Breast epithelium (tissue), 4 donors: ENCODE measurements around the gene KRABD2.

Experiments
- DNase-seq, 2 donors: peaks; one replicate each; pipeline ENCODE4 v3.0.0-alpha.2; 2019; ENCODE audit warnings: low spot score in 2 of 2
- H3K27ac ChIP-seq, 2 donors: fragments of 200-600 bp; sonication (generic) in 1 of 2; one replicate each; pipeline ENCODE4 v1.5.1; 2016 to 2019; ENCODE audit warnings: mild to moderate bottlenecking in 1 of 2
- H3K27me3 ChIP-seq, 2 donors: fragments of 200-600 bp; sonication (generic) in 1 of 2; one replicate each; pipeline versions ENCODE4 v1.5.1 to v1.6.0; 2017 to 2019; ENCODE audit warnings: control low read depth in 1 of 2, mild to moderate bottlenecking in 1 of 2
- H3K36me3 ChIP-seq: fragments of 200-600 bp; one replicate; pipeline ENCODE4 v1.5.1; 2019
- H3K4me1 ChIP-seq, 2 donors: fragments of 200-600 bp; sonication (generic); one replicate each; pipeline ENCODE4 v1.5.1; 2016 to 2019; ENCODE audit warnings: control low read depth in 1 of 2
- H3K4me3 ChIP-seq, 3 donors: fragments of 200-600 bp; sonication (generic); 1 replicate in 2 of 3; 2 replicates in 1 of 3; pipeline ENCODE4 v1.5.1; 2016 to 2019; ENCODE audit warnings: mild to moderate bottlenecking in 3 of 3, moderate library complexity in 2 of 3
- H3K9me3 ChIP-seq, 2 donors: fragments of 200-600 bp; sonication (generic) in 1 of 2; one replicate each; pipeline ENCODE4 v1.5.1; 2016 to 2019; ENCODE audit warnings: control low read depth in 1 of 2
- CTCF ChIP-seq, 3 donors: fragments of 450-650 bp; IDR thresholded peaks; one replicate each; pipeline ENCODE4 v1.5.1; 2016 to 2017; ENCODE audit warnings: antibody characterized with exemption in 3 of 3, mild to moderate bottlenecking in 3 of 3, moderate library complexity in 3 of 3
- POLR2A ChIP-seq: fragments of 450-650 bp; IDR thresholded peaks from one replicate; pipeline ENCODE4 v1.6.1; 2016; ENCODE audit warnings: antibody characterized with exemption, mild to moderate bottlenecking, moderate library complexity
- POLR2AphosphoS5 ChIP-seq, 3 donors: sonication (generic); formaldehyde crosslinking; IDR thresholded peaks; one replicate each; pipeline ENCODE4 v1.6.1; 2017; ENCODE audit warnings: antibody characterized with exemption in 3 of 3
- intact Hi-C: fragments of 100-400 bp; cut with DNase I; formaldehyde crosslinking; loops from one replicate; pipeline ENCODE4 v1.15.1; 2023; ENCODE audit warnings: low total_unique reads

Gene KRABD2

DNA sequence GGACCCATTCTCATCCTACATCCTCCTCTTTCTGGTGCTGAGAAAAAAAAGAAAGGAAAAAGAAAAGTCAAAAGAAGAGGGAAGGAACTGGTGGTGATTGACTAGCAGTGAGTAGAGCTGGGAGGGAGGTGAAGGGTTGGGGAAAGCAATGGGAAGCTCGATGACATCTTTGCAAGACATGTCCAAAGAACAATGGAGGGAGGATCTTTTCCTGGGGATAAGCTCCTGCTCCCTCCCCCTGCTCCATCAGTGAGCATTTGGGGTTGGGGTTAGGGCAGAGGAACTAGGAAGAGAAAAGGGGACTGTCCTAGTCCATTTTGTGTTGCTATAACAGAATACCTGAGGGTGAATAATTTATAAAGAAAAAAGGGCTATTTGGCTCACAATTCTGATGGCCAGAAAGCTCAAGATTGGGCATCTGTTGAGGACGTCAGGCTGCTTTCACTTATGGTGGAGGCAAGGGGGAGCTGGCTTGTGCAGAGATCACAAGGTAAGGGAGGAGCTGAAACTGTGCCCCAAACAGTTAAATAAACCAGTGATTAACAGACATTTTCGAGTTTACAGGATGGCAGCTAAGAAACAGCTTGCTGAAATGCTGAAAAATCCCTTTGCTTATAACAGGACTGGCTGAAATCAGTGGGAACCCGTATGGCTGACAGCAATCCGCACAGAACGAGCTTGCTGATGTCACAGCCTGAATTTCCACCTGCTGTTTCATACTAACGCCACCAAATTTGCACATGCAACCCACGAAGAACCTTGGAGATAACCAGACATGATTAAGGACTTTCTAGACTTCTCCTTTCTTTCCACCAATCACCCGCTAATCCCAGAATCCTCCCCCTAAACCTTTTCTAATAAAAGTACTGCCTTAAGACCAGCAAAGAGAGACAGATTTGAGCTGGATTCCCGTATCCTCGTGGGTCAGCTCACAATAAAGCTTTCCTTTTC lies 38.4 kb downstream of the KRABD2 start:
- Histone ChIP-seq H3K4me3 (no peak overlapping the region), H3K27ac (no peak overlapping the region), H3K36me3 (no peaks in the 10 kb centered on the region), H3K9me3 (no peaks in the 10 kb centered on the region), H3K27me3 (no peaks in the 10 kb centered on the region), H3K4me1 (no peaks in the 10 kb centered on the region)
- intact Hi-C loops: no loop called here
- DNase-seq: no peak
- TF ChIP-seq POLR2A (no peak), CTCF (IDR thresholded peaks at IDR 0.05) (no peak), POLR2AphosphoS5 (IDR thresholded peaks at IDR 0.05) (no peak)

- H3K4me3 ChIP-seq: no peak overlapping the region
- TF ChIP-seq POLR2A (no peak), POLR2AphosphoS5 (IDR thresholded peaks at IDR 0.05) (no peak), CTCF (IDR thresholded peaks at IDR 0.05) (no peak)
- no peaks in the 10 kb centered on the region for H3K9me3 ChIP-seq
- no peaks in the 10 kb centered on the region for H3K27me3 ChIP-seq
- DNase-seq: no peak
- intact Hi-C loops: no loop called here
- no peaks in the 10 kb centered on the region for H3K4me1 ChIP-seq
- H3K36me3 ChIP-seq: no peaks in the 10 kb centered on the region
- H3K27ac ChIP-seq: no peak overlapping the region
Measured at GRCh38 chr17:8333281-8333680, 43.2 kb downstream of the KRABD2 start.

- H3K4me3 ChIP-seq: no peak overlapping the region
- no peak overlapping the region for H3K27ac ChIP-seq
- no peak for TF ChIP-seq POLR2A
- no peak for TF ChIP-seq CTCF (IDR thresholded peaks at IDR 0.05)
- no peak for TF ChIP-seq POLR2AphosphoS5 (IDR thresholded peaks at IDR 0.05)
- peak; percentile 50 to 74 for DNase-seq
- no peaks in the 10 kb centered on the region for H3K27me3 ChIP-seq
- no peaks in the 10 kb centered on the region for H3K36me3 ChIP-seq
- H3K9me3 ChIP-seq: no peaks in the 10 kb centered on the region
- intact Hi-C loops: no loop called here
- H3K4me1 ChIP-seq: no peaks in the 10 kb centered on the region
Measured at GRCh38 chr17:8332688-8333087, 43.8 kb downstream of the KRABD2 start.

DNA sequence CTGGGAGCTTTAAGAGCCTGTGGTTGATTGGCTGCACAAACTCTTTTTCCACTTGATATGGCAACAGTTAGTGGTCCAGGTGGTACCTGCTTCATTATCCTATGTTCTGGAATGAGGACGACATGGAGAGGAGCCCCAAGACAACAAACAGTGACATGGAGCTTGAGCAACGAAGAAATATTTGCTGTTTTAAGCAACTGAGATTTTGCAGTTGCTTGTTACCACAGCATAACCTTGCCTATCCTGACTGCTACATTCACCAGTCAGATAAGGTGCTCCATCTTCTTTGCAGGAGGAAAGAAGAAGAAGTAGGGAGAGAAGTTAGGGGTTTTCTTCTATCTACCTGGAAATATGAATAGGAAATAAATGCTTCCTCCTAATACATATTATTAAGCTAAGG lies 44.4 kb downstream of the KRABD2 start:
- TF ChIP-seq CTCF (IDR thresholded peaks at IDR 0.05) (no peak), POLR2AphosphoS5 (IDR thresholded peaks at IDR 0.05) (no peak), POLR2A (no peak)
- no peak overlapping the region for H3K4me3 ChIP-seq

DNA sequence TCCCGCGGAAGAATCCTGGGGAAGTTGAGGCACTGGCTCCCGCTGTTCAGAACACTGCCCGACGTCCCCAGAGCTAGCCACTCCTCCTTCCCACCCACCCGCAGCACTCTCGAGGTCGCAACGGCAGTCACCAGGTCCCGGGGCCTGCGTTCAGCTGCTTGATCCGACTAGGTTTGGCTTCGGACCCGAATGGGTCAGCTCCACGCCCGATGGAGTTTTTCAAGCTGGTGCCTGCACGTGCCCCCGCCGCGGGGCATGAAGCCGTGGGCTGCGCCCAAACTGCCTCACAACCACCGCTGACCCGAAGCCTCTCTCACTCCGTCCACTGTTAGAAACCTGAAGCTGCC lies 49.2 kb downstream of the KRABD2 start:
- peak overlapping the region; percentile 57 to 78 (median 63) for H3K4me3 ChIP-seq
- H3K27ac ChIP-seq: peak overlapping the region; percentile 52 to 79
- H3K9me3 ChIP-seq: no peaks in the 10 kb centered on the region
- no peaks in the 10 kb centered on the region for H3K27me3 ChIP-seq
- no peak for DNase-seq
- TF ChIP-seq CTCF (IDR thresholded peaks at IDR 0.05) (no peak), POLR2A (no peak), POLR2AphosphoS5 (IDR thresholded peaks at IDR 0.05) (no peak)
- intact Hi-C loops: no loop called here
- H3K36me3 ChIP-seq: no peaks in the 10 kb centered on the region
- H3K4me1 ChIP-seq: no peaks in the 10 kb centered on the region

More for the DNA sequence above, 44.4 kb downstream of the KRABD2 start:
- Histone ChIP-seq H3K27ac (no peak overlapping the region), H3K36me3 (no peaks in the 10 kb centered on the region), H3K9me3 (no peaks in the 10 kb centered on the region), H3K4me1 (no peaks in the 10 kb centered on the region), H3K27me3 (no peaks in the 10 kb centered on the region)
- intact Hi-C loops: no loop called here
- no peak for DNase-seq
